Kidney glomerular epithelial cell (primary cell): Measurements from ENCODE around the gene RELB.

Source experiments
- DNase-seq: peaks from one replicate; lab custom pipeline; 2025; lab: John Stamatoyannopoulos, UW

RELB gene

DNA sequence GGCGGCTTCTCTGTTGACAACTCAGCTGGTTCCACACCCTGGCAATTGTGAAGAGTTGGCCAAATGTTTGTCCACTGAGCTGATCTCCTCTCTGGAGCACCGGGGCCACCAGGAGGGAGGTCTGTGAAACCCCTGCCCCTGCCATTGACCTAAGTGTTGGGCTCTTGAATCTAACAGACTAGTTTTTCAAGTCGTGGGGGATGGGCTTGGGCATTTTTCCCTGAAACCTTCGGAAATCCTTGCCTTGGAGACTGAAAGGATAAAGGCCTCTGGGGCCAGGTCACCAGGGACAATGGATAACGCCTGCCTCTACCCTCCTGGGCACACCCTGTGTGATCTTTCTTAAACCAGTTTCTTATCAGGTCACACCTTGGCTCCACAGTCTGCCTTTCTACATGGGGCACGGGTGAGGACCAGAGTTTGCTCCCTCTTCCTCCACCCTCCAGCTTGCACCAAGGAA, 78.7 kb downstream of the RELB start:
- no peak for DNase-seq

DNA sequence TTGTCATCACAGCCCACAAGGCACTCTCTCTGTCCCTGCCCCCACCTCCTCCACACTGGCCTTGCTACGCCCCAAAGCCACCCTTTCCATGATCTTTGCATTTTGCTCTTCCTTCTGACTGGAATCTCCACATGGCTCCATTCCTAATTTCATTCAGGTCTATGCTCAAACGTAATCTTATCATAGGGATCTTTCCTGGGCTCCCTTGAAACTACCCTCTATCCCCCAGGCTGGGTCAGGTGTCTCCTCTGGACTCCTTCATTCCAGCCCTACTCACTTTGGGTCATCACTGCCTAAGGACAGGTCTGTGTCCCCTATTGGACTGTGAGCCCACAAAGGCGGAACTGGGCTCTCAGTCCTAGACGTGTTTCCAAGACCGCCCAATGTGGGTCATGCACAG, 80.9 kb downstream of the RELB start:
- DNase-seq, result no peak

DNA sequence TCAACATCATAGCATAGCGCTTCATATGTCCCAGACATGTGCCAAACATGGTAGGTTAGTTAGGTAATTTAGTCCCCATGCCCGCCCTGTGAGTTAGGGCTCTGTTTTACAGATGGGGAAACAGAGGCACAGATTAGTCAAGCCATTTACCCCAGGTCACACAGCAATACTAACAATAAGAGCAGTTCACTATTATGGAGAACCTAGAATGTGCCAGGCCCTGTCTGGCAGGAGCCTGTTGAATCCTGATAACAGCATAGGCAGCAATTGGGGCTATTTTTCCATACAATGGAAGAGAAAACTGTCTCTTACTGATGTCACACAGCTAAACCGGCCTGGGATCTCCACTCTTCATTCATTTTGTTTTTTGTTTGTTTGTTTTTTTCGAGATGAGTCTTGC, 85.2 kb downstream of the RELB start:
- DNase-seq, result no peak

DNA sequence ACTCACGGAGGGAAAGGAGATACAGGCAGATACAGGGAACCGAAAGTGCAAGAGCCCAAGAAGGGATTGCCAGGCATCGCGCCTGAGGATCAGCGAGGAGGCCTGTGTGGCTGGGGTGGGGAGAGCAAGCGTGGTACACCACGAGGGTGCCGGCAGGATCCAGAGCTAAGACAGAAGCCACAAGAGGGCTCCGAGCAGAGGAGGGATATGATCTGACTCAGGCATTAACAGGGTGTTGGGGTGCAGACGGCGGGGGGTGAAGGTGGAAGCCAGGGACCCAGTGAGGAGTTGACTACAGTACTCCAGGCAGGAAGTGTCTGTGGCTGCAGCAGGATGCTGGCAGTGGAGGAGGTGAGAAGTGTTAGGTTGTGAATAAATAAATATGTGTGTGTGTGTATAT, 86.3 kb downstream of the RELB start:
- no peak for DNase-seq
